GM21367 (cell line): ENCODE results near the gene IFRD2.
"Not testable (repeated sequence)": the region's sequence is repeated elsewhere in the genome, so short reads cannot be mapped to it uniquely, and the experiment has no call there.

ENCODE experiments used
- ATAC-seq: cut with Tn5 transposase; IDR thresholded peaks from one replicate; pipeline ENCODE4 v1.9.1; 2021; ENCODE audit not compliant: unreplicated experiment

Gene IFRD2

DNA sequence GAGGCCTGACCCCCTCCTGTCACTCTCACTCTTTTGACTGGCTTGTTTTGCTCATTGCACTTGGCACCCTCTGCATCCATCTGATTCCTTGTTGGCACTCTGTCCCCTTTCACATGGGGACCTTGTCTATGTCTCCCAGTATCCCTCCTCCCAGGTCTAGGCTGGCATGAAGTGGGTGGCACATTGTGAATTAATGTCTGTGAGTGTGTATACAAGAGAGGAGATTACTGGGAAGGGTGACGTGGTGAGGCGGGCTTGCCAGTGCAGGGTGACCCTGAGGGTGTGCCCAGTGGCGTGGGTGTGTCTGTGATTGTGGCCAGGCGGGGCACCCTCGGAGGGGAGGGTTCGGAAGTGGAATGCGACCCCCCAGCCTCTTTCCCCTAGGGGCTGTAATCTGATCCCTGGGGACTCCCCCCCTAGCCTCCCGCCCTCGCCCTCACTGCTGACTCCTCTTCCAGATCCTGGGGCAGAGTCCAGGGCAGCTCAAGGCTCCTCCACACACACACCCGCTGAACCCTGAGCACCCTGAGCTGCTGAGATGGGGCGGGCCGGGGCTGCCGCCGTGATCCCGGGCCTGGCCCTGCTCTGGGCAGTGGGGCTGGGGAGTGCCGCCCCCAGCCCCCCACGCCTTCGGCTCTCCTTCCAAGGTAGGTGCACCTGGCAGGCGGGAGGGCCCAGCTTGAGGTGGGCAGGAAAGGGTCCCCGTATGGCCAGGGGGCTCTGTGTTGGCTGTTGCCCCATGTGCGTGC lies 23.4 kb downstream of the IFRD2 start, which contains the start of gene SEMA3B:
SEMA3B (plus strand) TSS at position 445 of the 749 bp plus-strand sequence; CDS start at position 539, 94 bp downstream.
- no peak for ATAC-seq

DNA sequence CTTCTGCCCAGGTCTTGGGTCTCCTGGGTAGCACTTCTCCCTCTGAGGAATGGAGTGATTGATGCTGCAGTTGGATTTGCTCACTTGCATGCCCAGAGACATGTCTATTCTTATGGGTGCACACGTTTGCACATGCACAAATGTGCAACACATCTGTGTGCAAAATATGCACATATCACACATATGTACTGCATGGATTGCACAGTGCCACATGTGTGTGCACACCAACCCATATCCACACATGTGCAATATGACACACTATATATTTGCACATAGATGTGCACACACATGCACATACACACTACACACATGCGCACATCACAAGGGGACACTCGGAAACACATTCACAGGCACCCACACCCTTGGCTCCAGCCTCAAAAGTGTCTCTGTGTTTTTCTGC lies 24.0 kb downstream of the IFRD2 start:
- ATAC-seq: no peak

DNA sequence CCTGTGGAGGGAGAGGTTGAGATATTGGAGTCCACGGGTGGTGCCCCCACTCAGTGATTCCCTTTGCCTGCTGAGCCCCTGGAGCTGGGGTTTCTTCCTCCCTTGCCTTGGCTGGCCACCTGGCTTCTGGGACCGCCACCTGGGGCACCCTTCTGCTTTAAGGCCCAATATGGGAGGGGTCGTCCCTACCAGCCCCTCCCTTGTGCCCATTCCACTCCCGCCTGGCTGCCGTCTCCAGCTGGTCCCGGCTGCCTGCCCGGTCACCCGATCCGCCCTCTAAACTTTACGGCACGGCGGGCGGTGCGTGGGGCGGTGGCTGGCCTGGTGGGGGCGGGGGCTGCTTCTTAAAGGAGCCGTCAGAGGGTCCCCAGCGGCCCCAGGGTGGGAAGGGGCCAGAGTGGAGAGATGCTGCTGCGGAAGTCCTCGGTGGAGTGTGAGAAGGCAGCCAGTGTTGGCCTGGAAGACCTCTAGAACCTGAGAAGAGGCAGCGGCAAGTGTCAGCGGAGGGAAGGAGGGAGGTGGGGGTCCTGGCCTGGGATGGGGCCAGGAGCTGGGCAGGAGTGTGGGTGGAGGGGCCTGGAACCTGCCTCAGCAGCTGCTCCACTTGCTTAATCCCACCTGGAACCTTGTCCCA lies 24.8 kb downstream of the IFRD2 start:
- no peak for ATAC-seq

DNA sequence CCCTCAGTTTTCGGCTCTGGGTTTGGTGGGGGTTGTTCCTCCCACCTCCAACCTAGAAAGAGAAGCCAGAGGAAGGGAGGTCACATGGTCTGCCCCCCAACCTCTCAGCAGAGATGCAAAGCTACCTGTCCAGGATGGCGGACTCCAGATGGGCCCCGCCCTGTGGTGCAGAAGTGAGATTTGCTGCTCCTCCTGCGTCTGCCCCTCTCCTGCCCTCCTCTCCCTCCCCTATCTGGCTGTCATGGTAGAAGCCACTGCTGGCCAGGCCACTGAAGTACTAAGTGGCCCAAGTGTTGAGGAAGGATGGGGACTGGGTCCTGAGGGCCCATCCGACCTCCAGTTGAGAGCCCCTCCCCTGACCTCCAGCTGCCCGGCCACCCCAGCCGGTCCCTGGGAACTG lies 25.4 kb downstream of the IFRD2 start:
- no peak for ATAC-seq

DNA sequence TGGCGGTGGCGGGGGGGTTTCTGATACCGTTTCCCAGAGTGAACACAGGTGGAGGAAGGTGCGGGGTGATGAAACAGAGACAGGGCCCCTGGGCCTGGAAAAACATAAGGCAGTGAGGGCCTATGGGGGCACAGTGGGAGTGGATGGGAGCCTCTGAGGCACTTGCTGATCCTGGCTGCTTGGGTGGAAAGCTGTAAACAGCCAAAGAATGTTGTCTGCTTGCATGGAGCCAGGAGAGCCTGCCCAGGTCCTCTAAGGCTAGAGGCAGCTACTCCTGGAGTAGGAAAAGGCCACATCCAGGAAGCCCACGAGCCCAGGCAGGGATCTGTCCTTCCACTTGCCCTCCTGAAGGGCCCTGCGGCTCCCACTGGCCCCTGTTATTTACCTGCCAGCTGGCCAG lies 26.2 kb downstream of the IFRD2 start:
- ATAC-seq: no peak

DNA sequence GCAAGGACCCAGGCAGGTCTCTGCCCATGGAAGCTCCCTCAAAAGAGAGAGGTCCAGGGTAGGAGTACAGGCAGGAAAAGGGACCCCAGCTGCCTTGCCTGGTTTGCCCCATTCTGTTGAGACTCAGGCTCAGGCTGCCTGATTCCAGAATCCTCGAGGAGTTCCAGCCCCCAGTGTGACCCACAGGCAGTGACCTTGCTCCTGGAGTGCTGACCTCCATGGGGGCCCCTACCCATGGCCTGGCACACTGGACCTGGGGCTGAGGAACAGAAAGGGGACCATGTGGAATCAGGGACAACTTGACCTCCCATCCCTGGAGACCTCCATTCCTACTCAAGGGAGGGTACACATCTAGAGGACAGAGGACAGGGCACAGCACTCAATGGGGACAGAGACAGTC lies 26.7 kb downstream of the IFRD2 start:
- ATAC-seq: no peak

DNA sequence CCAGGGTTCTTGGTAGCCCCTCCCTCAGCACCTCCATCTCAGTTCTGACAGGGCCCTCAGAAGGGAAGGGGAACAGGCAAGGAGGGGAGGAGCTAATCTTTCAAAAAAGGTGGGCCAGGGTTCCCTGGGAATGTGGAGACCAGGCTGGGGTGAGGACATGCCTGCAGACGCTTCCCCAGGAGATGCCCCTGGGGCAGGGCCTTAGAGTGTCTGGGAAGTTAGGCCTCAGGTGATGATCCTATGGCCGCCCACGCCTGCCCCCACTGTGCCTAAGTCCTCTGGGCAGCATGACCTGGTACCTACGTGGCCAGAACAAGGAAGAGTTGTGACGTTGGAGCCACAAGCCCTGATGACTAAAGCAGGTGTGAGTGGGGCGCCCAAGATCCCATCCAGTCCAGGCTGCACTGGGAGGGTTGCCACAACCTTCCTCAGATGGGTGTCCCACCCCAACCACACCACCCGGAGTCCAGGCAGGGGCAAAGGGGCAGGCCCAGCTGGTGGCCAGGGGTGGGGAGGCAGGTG lies 27.2 kb downstream of the IFRD2 start:
- no peak for ATAC-seq

DNA sequence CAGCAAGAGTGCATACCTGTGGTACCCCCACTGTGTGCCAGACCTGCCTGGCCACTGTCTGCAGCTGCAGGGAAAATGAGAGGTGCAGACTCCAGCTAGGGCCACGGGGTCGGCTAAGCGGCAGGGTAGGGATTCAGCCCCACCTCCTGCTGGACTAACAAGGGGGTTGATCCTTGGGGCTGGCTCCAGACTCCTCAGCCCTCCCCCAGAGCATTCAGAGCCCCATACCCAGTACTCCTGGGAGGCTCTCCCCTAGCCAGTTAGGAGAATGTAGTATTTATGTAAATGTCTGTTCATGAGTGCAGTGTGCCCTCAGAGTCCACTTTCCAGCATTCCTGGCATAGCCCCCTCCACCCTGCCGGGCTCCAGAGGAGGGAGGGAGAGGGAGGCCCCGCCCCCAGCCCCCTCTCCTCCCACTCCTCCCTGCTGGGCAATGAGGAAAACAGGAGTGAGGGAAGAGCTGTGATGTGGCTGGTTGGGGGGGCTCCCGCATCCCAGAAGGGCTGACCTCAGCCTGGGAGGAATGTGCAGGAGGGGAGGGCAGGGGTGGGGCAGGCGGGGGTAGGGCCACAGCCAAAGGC lies 27.8 kb downstream of the IFRD2 start:
- ATAC-seq: no peak

DNA sequence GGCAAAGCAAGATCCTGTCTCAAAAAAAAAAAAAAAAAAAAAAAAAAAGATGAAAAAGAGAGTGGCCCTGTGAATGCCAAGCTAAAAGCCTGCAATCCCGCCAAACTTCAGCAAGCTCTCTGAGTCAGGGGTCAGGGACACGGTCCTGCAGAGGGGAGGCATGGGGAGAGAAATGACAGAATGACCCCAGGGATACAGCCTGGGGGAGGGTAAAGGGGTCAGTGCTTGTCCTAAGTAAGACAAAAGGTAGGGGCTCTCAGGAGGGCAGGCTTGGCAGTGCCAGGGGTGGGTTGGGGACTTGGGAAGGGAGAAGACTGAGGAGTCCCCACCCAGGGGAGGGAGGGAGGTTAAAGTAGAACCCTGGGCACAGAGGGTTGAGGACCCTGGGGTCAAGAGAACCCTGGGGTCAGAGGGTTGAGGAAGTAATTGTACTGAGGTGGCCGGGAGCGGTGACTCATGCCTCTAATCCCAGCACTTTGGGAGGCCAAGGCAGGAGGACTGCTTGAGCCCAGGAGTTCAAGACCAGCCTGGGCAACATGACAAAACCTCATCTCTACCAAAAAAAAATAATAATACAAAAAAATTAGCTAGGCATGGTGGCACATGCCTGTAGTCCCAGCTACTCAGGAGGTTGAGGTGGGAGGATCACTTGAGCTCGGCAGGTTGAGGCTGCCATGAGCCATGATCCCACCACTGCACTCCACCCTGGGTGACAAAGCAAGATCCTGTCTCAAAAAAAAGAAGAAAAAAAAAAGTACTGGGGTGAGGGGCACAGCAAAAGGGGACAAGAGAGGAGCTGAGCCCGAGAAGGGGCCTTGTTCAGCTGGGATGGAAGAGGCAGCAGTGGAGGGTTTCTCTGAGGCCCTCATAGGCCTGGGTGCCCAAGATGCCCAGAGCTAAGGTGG lies 28.5 kb downstream of the IFRD2 start:
- no peak for ATAC-seq

DNA sequence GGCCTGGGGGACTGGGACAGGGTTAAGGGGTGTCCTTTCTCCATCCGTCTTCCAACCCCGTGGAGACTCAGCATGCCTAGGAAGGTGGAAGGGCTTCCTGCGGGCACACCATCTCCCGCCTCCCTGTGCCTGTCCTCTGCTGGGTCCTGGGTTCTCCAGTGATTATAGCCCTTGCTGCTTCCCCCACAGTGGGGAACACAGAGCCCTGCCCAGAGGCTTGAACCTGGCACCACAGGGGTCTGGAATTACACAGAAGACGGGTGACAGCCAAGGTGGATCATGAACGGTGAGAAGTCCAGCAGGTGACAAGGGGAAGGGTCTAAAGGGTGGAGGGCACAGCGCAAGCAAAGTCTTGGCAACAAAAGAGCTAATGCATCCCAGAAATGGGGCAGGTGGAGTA lies 29.5 kb downstream of the IFRD2 start:
- ATAC-seq: no peak

DNA sequence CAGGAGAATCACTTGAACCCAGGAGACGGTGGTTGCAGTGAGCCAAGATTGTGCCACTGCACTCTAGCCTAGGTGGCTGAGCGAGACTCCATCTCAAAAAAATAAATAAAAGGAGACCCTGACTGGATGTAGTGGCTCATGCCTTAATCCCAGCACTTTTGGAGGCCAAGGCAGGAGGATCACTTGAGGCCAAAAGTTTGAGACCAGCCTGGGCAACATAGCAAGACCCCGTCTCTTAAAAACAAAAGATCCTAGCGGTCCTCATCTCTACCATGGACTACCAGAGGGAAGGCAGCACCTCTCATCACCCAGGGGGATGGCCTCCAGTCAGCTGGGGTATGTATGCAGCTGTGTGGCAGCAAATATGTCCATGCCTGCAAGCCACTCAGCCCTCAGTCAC lies 30.0 kb downstream of the IFRD2 start:
- ATAC-seq: not testable (repeated sequence)

DNA sequence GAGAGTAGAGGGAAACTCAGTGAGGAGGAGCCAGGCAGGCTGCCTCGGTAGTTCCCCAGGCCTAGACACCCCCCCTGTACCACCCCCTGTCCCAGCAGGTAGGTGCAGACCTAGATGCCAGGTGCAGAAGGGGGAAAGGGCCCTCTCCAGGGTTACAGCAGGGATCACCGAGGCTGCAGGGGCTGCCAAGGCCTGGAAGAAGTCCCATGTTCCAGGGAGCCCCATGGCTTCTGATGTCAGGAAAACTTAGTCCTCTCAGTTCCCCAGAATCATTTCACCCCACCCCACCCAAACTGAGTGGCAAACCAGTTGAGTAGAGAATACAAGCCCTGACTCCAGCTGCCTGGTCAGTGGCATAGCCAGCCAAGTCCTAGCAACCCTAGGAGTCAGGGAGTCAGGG lies 30.7 kb downstream of the IFRD2 start:
- no peak for ATAC-seq

DNA sequence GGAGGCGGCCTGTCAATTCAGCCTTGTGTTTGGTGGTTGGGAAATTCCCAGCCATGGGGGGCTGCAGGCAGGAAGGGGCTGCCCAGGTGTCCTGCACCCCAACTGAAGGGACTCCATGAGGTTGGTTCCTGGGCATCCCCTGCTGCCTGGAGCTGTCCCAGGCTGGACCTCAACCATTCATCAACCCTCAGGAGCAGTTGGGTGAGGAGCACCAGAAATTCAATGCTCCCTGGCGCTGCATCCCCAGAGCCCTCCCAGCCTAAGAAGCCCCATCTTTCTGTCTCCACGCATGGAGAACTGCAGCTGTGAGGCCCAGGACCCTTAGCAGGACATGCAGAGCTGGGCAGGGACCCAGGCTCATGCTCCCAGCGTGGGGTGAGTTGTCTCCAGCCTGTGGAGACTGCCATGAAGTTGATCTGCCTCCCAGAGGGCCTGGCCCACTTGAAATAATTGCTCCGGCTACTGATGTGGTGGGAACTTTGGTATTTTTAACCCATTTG lies 31.2 kb downstream of the IFRD2 start:
- no peak for ATAC-seq

DNA sequence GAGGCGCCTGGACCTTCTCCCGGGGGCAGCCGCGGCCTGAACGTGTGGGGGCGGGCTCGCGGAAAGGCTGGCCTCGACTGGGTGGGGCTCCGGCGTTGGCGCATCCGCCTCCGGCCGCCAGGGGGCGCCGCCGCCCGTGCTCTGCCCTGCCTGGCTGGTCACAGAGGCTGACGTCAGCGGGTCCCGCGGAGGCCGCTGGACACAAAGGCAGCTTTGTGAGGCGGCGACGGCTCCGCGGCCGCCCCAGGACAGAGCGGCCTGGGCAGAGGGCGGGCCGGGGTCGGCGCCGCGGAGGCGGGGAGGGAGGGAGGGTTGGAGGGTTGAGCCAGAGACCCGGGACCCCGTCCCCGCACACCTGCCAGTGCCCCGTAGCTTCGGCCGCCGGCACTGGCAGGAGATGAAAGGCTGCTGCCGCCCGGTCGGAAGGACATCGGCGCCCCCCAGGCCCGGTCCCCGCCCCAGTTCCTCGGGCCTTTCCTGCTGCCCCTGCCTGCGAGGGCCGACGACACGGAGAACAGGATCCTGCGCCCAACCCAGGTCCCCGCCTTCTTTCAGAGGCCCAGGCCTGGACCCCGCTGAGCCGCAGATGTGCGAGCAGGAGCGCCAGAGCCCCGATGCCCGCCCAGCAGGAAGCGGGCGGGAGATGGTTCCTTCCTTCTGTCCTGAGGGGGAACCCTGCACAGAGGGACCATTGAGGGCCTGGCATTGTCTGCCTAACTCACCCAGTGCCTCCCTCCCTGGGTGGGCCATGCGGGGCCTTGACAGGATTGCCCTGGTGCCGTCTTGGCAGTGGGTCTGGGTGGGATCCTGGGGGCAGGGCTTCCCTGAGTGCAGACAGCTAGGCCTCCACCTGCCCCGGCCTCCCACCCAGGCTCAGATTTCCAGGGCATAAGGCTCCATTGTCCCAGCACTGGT lies 31.9 kb downstream of the IFRD2 start:
- ATAC-seq: peak; percentile 81

DNA sequence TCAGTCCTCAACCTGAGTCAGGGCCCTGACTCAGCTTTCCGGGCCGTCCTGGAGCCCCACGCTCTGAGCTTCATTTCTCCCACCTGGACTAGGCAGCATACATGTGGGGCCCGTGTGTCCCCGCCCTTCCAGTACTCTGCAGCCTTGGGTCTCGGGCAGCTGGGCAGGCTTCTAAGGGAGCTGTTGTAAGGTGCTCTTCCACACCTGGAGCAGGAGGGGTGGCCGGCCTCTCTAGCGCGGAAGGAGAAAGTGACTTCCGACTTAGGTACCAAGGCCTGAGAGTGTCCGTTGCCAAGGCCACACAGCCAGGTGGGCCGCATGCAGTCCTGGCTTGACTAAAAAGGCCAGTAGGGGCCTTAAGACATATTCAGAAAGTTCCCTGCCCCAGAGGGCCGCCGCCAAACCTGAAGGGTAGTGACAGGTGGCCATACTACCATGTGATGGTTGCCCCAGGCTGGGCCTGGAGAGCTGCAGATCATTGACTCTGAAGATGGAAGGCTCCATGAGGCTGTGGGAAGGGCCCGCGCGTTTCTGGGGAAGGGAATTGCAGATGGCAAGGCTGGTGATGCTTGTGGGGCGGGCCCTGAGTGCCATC lies 32.7 kb downstream of the IFRD2 start:
- ATAC-seq: peak; percentile 11

DNA sequence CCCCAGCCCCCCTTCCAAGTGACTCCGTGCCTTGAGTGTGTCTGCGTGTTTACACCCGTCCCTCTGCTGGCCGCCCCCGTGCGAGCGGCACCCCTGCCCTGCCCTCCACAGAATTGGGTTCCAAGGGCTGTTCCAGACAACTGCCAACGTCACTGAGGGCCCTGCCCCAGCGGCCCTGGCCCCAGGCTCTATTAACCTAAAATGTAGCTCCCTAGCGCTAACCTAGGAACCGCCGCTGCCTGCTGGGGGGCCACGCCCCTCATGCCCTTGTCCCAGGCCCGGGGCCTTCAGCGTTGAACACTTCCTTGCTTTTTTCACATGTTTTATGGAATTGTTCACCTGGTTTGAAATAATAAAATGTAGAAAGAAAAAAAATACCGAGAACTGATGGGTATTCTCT lies 33.2 kb downstream of the IFRD2 start:
- ATAC-seq: no peak

DNA sequence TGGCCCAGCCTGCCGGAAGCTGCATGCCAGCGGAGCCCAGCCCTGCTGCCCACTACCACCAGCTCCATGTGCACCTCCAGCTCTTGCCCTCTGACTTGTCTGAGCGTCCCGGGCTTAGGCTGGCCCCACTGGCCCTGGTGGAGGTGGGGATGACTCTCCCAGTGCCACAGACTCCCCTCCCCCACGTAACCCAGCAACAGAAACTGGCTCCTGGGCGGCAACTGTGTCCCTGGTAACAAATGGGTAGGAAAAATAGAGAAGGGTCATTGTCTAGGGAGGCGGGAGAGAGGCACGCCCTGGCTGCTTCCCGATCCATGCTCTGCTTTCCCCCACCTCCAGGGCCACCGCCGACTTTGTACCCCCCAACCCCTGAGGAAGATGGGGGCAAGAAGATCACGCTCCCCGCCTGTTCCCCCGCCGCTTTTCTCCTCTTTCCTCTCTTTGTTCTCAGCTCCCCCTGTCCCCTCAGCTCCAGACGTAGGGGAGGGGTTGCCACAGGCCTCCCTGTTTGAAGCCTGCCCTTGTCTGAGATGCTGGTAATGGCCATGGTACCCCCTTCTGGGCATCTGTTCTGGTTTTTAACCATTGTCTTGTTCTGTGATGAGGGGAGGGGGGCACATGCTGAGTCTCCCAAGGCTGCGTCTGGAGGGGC lies 34.1 kb downstream of the IFRD2 start:
- no peak for ATAC-seq

DNA sequence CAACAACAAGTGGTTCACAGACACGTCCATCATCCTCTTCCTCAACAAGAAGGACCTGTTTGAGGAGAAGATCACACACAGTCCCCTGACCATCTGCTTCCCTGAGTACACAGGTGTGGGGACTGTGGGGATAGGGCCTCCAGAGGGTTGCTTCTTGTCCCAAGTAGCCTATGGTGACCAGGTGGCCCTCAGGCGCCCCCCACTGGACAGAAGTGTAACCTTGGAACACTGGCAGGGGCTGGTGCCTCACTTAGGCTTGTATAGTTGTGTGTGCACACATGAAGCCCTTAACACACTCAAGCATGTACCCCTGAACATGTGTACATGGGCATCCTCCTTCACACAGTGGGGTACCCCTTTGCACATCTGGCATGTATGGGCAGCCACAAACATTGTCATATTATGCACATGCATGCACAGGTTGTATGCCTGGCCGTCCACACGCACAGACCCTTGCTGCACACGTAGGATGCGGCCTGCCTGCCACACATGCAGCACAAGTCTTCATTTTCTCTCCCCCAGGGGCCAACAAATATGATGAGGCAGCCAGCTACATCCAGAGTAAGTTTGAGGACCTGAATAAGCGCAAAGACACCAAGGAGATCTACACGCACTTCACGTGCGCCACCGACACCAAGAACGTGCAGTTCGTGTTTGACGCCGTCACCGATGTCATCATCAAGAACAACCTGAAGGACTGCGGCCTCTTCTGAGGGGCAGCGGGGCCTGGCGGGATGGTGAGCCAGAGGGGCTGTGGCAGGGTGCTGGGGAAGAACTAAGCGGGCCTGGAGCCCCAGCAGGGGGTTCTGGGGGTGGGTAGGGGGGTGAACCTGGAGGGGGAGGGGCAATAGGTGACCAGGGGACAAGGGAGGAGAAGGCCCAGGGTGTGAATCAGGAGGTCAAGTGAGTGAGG lies 35.0 kb downstream of the IFRD2 start:
- no peak for ATAC-seq
